Neural progenitor cell (in vitro differentiated cells): Measurements from ENCODE around the gene MTA2.

ENCODE experiments used
- CTCF ChIP-seq: fragments of 200-600 bp; sonication (generic); IDR thresholded peaks from 2 replicates; pipeline ENCODE4 v1.5.1; 2017; ENCODE audit warnings: antibody characterized with exemption, mild to moderate bottlenecking
- EZH2 ChIP-seq: fragments of 200-600 bp; sonication (generic); IDR thresholded peaks from 2 replicates; pipeline ENCODE4 v1.6.1; 2017; ENCODE audit warnings: antibody characterized with exemption, mild to moderate bottlenecking, moderate library complexity
- EZH2phosphoT487 ChIP-seq: fragments of 200-600 bp; sonication (generic); IDR thresholded peaks from 2 replicates; pipeline ENCODE4 v1.6.1; 2017; ENCODE audit warnings: antibody characterized with exemption

- TF ChIP-seq CTCF (no peak), EZH2phosphoT487 (no peak), EZH2 (no peak)
Measured at GRCh38 chr11:62627713-62628112, 26.0 kb upstream of the MTA2 start.
